Ecto neural progenitor cell (in vitro differentiated cells): Measurements from ENCODE around the gene SPDL1.

Experiments
- DNase-seq: peaks from one replicate; pipeline ENCODE4 v3.0.0-alpha.2; 2018; ENCODE audit warnings: low spot score

The SPDL1 gene

GRCh38 chr5:169631360-169631759, 47.8 kb downstream of the SPDL1 start:
- no peak for DNase-seq

DNA sequence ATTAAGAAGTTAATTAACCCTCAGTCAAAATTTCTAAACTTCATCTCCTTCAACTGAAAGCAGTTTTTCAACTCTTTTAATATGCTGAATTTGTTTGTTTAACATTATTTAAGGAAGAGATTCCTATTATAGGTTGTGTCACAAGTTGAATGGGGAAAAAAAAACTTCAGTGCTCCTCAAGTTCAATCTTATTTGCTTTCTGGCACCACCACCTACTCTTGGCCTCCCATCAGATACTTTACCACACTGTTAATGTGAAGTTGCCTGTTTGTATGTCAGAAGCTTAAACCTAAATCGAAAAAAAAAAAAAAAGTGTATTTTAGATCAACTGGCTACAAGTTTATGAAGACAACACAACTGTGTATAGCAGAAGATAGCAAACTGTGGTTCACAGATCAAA, 49.4 kb downstream of the SPDL1 start:
- no peak for DNase-seq

- DNase-seq, result no peak
Measured at GRCh38 chr5:169634606-169635005, 51.0 kb downstream of the SPDL1 start.

DNA sequence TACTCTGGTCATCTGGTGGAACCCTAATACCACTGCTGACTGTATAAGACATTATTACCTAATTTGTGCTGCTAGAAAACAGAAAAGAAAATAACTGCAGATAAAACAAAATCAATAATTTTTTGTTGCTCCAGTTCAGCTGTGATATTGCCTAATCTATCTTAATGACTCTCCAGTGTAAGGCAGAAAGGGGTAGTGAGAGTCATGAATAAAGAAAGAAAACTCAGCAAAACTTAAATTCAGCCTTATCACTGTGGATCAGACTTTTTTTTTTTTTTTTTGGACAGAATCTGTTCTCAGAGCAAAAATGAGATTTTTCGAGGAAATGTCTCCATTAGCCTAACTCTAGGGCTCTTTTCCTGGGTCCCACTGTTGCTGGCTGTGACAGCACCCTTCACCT, 52.4 kb downstream of the SPDL1 start:
- no peak for DNase-seq

DNA sequence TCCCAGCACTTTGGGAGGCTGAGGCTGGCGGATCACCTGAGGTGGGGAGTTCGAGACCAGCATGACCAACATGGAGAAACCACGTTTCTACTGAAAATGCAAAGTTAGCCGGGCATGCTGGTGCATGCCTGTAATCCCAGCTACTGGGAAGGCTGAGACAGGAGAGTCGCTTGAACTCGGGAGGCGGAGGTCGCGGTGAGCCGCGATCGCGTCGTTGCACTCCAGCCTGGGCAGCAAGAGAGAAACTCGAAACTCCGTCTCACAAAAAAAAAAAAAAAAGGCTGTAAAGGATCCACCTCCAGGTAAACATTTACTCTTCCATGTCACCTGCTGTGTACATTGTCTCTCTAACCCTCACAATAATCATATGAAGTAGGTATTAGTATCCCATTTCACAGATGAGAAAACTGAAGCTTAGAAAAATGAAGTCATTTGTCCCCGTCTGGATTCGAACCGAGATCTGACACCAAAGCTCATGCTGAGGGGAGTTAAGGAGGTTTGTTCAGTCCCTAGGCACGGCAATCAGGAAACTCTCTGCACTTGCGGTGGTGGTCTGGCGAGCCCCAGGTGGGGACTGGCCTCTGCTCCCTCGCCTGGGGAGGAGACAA, 53.0 kb downstream of the SPDL1 start:
- DNase-seq, result no peak

DNA sequence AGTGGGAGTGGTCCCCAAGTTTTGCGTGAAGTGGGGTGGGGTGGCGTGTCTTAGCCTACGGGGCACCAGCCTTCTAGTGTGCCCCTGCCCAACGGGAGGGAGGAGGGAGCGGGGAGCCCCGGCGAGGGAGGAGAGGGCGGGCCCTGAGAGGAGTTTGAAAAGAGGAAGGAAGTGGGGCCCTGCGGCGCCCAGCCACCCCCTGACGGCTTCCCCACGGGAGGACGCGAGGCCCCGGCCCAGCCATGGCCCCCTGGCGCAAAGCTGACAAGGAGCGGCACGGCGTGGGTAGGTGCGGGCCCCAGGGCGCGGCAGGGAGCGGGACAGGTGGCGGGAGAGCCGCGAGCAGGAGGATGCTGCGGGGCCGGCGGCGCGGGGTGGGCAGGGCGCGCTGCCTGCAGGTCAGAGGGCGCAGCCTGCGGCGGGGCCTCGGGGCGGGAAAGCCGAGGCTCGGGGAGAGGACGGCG, 53.5 kb downstream of the SPDL1 start, which contains the start of gene DOCK2:
TSS of gene DOCK2 (plus strand) at position 191 of the 464 bp plus-strand sequence. CDS start at position 243, 52 bp downstream.
- DNase-seq, result peak; percentile 55

- no peak for DNase-seq
Measured at GRCh38 chr5:169637549-169638121, 54.1 kb downstream of the SPDL1 start.

DNA sequence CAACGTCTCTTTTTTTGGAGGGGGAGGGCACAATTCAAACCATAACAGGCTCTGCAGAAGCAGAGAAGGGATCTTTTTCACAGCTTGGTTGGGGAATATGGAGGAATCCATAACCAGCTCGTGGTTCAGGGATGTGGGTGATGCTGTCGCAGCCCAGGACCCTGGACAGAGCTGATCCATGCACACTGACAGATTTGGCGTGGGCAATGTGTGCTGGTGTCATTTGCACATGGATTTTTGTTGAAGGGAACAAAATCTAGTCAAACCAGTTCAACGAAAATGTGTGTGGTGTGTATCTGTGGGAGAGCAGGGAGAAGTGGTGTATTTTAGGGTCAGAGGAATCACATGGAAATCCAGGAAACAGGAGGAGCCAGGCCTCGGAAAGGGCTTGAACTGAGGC, 57.7 kb downstream of the SPDL1 start:
- DNase-seq, result no peak

DNA sequence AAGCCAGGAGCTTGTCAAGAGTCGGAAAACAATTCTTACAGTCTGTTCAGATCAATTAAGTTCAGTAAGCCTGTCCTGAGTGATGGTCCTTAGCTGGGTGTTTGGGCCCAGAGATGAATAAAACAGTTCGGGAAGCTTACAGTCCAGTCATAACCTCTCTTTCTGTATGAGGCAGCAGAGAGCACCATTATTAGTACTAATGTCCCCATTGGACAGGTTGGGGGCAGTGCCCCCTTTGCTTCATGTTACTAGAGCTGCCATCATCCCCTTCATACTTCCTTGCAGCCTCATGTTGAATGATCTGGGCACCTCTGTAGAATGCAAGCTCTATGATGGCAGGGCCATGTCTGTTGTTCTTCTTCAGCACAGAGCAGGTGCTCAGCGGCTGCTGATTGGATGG, 63.3 kb downstream of the SPDL1 start:
- DNase-seq, result no peak

GRCh38 chr5:169647566-169647965, 64.0 kb downstream of the SPDL1 start:
- no peak for DNase-seq

DNA sequence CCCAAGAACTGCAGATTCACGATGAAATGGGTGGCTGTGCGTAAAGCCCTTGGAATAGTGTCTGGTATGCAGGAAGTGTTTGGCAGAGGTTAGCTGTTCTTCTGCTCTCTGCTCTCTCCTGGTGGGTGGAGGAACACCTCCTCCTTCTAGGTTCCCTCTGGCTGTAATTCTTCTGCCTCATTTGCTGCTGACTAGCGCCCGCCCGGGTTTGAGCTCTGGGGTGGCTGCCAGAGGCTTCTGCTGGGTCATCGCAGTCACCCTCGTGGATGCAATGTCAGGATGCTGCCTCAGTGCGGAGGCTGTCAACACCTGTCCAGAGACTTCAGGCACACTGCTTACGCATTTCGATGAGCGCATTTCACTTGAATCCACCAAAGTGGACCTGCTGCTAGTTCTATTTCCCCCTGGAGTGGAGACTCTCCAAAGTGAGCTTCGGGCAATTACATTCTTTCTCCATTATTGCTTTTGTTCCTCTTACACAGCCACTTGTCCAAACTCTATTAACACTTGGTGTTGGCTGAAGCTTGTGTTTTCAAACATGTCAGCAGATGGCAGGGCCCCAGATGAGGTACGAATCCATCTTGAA, 65.2 kb downstream of the SPDL1 start:
- no peak for DNase-seq

GRCh38 chr5:169649486-169649885, 65.9 kb downstream of the SPDL1 start:
- no peak for DNase-seq

DNA sequence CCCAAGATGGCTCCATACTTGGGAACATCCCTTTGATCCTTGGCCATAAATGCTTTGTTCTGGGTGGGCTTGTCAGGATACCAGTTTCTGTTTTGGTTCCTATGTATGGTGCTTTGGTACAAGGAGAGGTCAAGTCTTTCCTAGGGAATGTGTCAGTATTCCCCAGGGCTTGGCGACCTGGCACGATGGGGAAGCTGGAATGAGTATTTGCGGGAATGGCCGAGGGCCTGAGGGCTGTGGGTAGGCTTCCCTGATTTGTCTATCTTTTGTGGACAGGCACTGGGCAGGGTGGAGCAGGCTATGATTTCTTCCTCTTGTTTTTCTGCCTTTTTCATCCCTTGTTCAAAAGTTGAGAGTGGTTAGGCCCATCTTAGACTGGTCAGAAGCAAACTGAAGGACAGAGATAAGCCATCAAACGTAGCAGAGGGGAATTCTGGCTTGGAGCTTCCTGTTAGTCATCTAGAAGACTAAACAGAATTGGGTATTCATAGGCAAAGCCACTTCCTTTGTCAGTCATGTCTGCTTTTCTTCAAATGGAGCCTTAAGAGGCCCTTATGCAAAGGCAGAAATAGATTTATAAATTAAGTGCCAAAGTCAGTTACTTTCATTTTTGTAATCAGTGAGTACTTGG, 67.2 kb downstream of the SPDL1 start:
- DNase-seq, result no peak

- DNase-seq, result no peak
Measured at GRCh38 chr5:169651526-169651925, 68.0 kb downstream of the SPDL1 start.

GRCh38 chr5:169652057-169652456, 68.5 kb downstream of the SPDL1 start:
- no peak for DNase-seq

DNA sequence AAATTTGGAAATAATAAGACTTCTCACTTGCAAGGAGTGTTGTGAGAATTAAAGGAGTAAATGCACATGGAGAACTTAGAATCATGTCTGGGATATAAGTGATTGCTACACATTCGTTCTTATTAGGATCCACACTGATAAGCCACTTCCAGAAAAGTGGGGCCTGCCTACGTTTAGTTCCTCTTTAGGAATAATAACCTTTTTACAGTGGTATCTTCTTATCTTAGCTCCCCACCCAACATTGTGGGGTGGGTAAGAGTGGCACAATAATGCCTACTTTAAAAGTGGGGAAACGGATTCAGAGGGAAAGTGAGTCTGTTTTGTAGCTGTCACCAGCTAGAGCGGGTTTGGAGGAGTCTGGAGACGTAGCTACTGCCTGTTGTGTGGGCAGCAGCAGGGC, 69.5 kb downstream of the SPDL1 start:
- DNase-seq, result no peak
